Common myeloid progenitor, CD34-positive (primary cell): ENCODE data around the gene AIFM1.

ENCODE experiments used
- CTCF ChIA-PET: fragments of 350-600 bp; sonication (Branson Sonifier 250); formaldehyde crosslinking; loops from one replicate; lab custom pipeline; 2021; ENCODE audit warnings: antibody characterized with exemption; lab: Charles Lee
- POLR2A ChIA-PET: fragments of 350-600 bp; sonication (Branson Sonifier 250); formaldehyde crosslinking; loops from one replicate; lab custom pipeline; 2021; ENCODE audit warnings: antibody characterized with exemption; lab: Charles Lee
- DNase-seq, 3 donors: peaks; one replicate each; pipeline versions ENCODE4 v3.0.0 to v3.0.0-alpha.2; 2013
- H3K27ac ChIP-seq, 2 experiments: 1 replicate in 1 of 2; 2 replicates in 1 of 2; pipeline ENCODE4 v1.7.0; 2013; ENCODE audit warnings: inconsistent platforms in 2 of 2, low read length in 2 of 2, mild to moderate bottlenecking in 2 of 2, low read depth in 1 of 2, moderate library complexity in 1 of 2; ENCODE audit not compliant: severe bottlenecking in 2 of 2, insufficient read depth in 1 of 2, poor library complexity in 1 of 2
- H3K27me3 ChIP-seq, 5 experiments: replicated peaks in 2 of 5; 1 replicate in 3 of 5; 2 replicates in 2 of 5; pipeline versions ENCODE4 v1.6.1 to v1.7.0; 2013; ENCODE audit warnings: low read length in 4 of 5, mild to moderate bottlenecking in 2 of 5, moderate library complexity in 2 of 5, inconsistent platforms in 1 of 5; ENCODE audit not compliant: insufficient read depth in 5 of 5, control insufficient read depth in 4 of 5
- H3K36me3 ChIP-seq, 4 experiments: 1 replicate in 2 of 4; 2 replicates in 2 of 4; pipeline versions ENCODE4 v1.6.1 to v1.7.0; 2013; ENCODE audit warnings: low read length in 3 of 4, control low read depth in 1 of 4, mild to moderate bottlenecking in 1 of 4; ENCODE audit not compliant: control insufficient read depth in 4 of 4, insufficient read depth in 4 of 4
- H3K4me1 ChIP-seq, 4 experiments: 1 replicate in 3 of 4; 2 replicates in 1 of 4; pipeline versions ENCODE4 v1.6.1 to v1.7.1; 2013; ENCODE audit warnings: low read length in 3 of 4, mild to moderate bottlenecking in 3 of 4, control low read depth in 1 of 4, inconsistent platforms in 1 of 4, moderate library complexity in 1 of 4; ENCODE audit not compliant: control insufficient read depth in 4 of 4, insufficient read depth in 4 of 4; ENCODE audit errors: control extremely low read depth in 1 of 4
- H3K4me3 ChIP-seq, 7 experiments: 1 replicate in 4 of 7; 2 replicates in 3 of 7; pipeline versions ENCODE4 v1.5.1 to v1.7.0; 2013; ENCODE audit warnings: mild to moderate bottlenecking in 7 of 7, low read length in 6 of 7, moderate library complexity in 6 of 7, inconsistent platforms in 2 of 7, low read depth in 2 of 7, control low read depth in 1 of 7; ENCODE audit not compliant: insufficient read depth in 4 of 7, control insufficient read depth in 1 of 7; ENCODE audit errors: extremely low read depth in 1 of 7
- H3K9me3 ChIP-seq, 5 experiments: 1 replicate in 4 of 5; 2 replicates in 1 of 5; pipeline versions ENCODE4 v1.6.1 to v1.7.1; 2013; ENCODE audit warnings: low read length in 4 of 5, mild to moderate bottlenecking in 2 of 5, inconsistent platforms in 1 of 5, low read depth in 1 of 5, moderate library complexity in 1 of 5; ENCODE audit not compliant: control insufficient read depth in 4 of 5, insufficient read depth in 2 of 5; ENCODE audit errors: control extremely low read depth in 1 of 5
- WGBS: methylation state at CpG from one replicate; pipeline ENCODE4 v1.1.5; 2013; ENCODE audit not compliant: insufficient coverage; 5-methylcytosine and 5-hydroxymethylcytosine counted together

Gene AIFM1

GRCh38 chrX:130171446-130172126 lies 5.9 kb upstream of the AIFM1 start, which contains the start of gene RAB33A:
Gene RAB33A, plus strand, starts transcription at chrX:130171962. Its CDS starts 101 bp downstream, at chrX:130172063.
- no peaks in the 10 kb centered on the region for H3K9me3 ChIP-seq
- no peaks in the 10 kb centered on the region for H3K27me3 ChIP-seq
- peak within 1 kb of the TSS; percentile 57 to 85 (median 74) for H3K4me3 ChIP-seq
- WGBS: 39% methylated on average over 46 of the region's 61 CpGs
- DNase-seq: peak in 2 of 3 donors; percentile 62 to 71
- CTCF ChIA-PET: interaction anchor here (0.5 to 2.3 kb wide), 4 partner anchors 10 to 90 kb away, joined by 3 to 4 read pairs (median 4); no protein-coding TSS in a partner anchor
- H3K36me3 ChIP-seq: no peaks in the 10 kb centered on the region
- POLR2A ChIA-PET: interaction anchor here (1.3 kb wide), 1 partner anchor 9 kb away, joined by 5 read pairs; no protein-coding TSS in a partner anchor
- H3K27ac ChIP-seq: peak within 1 kb of the TSS; percentile 66 to 84
- H3K4me1 ChIP-seq: peaks cover 19 to 55% (median 37%) of the 10 kb centered on the region in 4 experiments

DNA sequence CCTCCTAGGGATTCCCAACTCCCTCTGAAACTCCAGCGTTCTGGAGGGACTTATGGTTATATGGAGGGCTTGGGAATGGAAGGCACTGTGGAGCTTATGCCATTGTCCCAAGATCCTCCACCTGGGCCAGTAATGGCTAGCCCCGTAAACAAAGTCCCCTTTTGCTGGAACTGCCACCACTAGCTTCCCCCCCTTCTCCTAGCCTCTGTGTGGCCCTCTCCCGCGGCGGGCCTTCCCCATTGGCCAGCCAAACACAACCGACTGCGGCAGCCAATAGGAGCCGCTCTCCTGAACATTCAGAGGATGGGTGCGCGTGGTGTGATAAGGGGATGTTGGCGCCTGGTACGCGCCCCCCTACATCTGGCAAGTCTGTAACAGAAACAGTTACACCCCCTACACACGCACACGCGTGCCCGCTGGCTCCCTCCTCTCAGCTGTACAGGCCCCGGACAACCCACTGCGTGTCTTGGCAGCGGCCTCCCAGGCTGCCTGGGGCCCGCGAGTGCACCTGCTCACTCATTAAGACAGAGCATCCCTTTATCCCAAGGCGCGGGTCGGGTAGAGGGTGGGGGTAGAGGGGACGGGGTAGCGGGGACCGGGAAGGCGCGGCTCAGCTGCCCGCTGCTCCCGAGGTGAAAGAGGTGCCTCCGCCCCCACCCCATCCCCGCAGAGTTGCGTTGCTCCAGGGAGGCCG lies 5.3 kb upstream of the AIFM1 start:
- H3K4me3 ChIP-seq: peak overlapping the region; percentile 57 to 85 (median 74)
- no peaks in the 10 kb centered on the region for H3K36me3 ChIP-seq
- DNase-seq: peak; percentile 79 to 96 (median 93)
- ChIA-PET POLR2A (interaction anchor here (1.1 to 1.3 kb wide), 3 partner anchors 8 to 61 kb away, joined by 5 to 7 read pairs (median 5); partner anchors contain the start of gene ELF4), CTCF (interaction anchor here (0.5 to 2.3 kb wide), 7 partner anchors 9 to 93 kb away, joined by 3 to 8 read pairs (median 4); no protein-coding TSS in a partner anchor)
- H3K27ac ChIP-seq: peak overlapping the region; percentile 66 to 84
- WGBS: 34% methylated on average over 25 of the region's 36 CpGs
- H3K9me3 ChIP-seq: no peaks in the 10 kb centered on the region
- no peaks in the 10 kb centered on the region for H3K27me3 ChIP-seq
- peaks cover 19 to 51% (median 30%) of the 10 kb centered on the region in 4 experiments for H3K4me1 ChIP-seq

DNA sequence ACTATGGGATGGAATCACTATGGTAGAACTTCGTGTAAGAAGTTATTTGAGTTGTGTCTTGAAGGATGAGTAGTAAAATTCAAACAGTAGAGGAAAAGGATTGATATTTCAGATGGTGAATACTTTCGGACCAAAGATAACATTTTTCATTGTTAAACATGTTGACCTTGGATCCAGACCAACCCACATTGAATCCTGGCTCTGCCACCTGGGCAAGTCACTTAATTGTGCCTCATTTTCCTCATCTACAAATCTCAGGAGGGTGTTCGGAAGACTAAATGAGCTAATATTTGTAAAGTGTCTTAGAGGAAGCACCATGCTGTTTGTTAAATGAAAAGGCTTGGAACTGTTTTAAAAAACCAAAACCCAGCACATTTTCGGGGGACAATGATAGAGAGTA lies 1.4 kb upstream of the AIFM1 start:
- Histone ChIP-seq H3K27ac (peak overlapping the region; percentile 94 to 96), H3K9me3 (no peaks in the 10 kb centered on the region), H3K4me1 (peaks cover 4 to 29% (median 13%) of the 10 kb centered on the region in 4 experiments), H3K27me3 (no peaks in the 10 kb centered on the region), H3K36me3 (no peaks in the 10 kb centered on the region), H3K4me3 (peak overlapping the region in 5 of 7 experiments; percentile 67 to 87 (median 72))
- POLR2A ChIA-PET: no interaction called here
- no peak for DNase-seq
- CTCF ChIA-PET: interaction anchor here (0.9 to 1.6 kb wide), 5 partner anchors 9 to 33 kb away, joined by 3 to 4 read pairs (median 4); no protein-coding TSS in a partner anchor
- 43% methylated on average over 1 of the region's 4 CpGs for WGBS

- peaks cover 2 to 28% (median 13%) of the 10 kb centered on the region in 4 experiments for H3K4me1 ChIP-seq
- H3K9me3 ChIP-seq: no peaks in the 10 kb centered on the region
- no peaks in the 10 kb centered on the region for H3K36me3 ChIP-seq
- WGBS: 52% methylated on average over 3 of the region's 4 CpGs
- ChIA-PET POLR2A (no interaction called here), CTCF (interaction anchor here (0.9 to 1.6 kb wide), 4 partner anchors 10 to 33 kb away, joined by 3 to 4 read pairs (median 4); no protein-coding TSS in a partner anchor)
- DNase-seq: no peak
- no peaks in the 10 kb centered on the region for H3K27me3 ChIP-seq
- H3K27ac ChIP-seq: peak overlapping the region; percentile 94 to 96
- peak overlapping the region in 6 of 7 experiments; percentile 67 to 87 (median 76) for H3K4me3 ChIP-seq
Measured at GRCh38 chrX:130166503-130166777, 799 bp upstream of the AIFM1 start.

GRCh38 chrX:130165181-130165702 lies 399 bp downstream of the AIFM1 start:
- H3K27me3 ChIP-seq: no peaks in the 10 kb centered on the region
- peaks cover 2 to 22% (median 11%) of the 10 kb centered on the region in 4 experiments for H3K4me1 ChIP-seq
- ChIA-PET POLR2A (interaction anchor here (0.6 to 1.1 kb wide), 4 partner anchors 9 to 85 kb away, joined by 3 to 4 read pairs (median 3); no protein-coding TSS in a partner anchor), CTCF (interaction anchor here (0.6 to 1.0 kb wide), 4 partner anchors 10 to 83 kb away, joined by 3 read pairs; no protein-coding TSS in a partner anchor)
- peak overlapping the region; percentile 94 to 96 for H3K27ac ChIP-seq
- no peaks in the 10 kb centered on the region for H3K36me3 ChIP-seq
- 43% methylated on average over 29 of the region's 32 CpGs for WGBS
- no peak for DNase-seq
- peak overlapping the region; percentile 56 to 87 (median 72) for H3K4me3 ChIP-seq
- H3K9me3 ChIP-seq: no peaks in the 10 kb centered on the region

DNA sequence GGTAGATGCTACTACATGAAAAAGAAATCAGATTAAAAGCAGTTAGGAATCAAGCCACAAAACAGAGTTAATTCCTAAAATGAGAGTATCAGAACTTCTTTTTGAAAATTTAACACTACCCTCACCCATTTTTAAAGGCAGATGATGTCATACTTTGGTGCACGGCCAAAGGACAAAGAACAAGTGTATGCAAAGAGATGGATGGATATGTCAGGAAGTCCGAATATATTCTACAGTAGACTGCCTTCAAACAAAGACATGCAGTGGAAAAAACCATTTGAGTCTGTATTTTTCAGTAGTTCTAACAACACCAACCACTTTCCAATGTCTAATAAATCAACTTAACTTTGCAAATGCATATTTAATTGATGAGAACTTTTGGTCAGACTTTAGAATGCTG lies 2.2 kb downstream of the AIFM1 start:
- WGBS: no CpG with 5 or more reads among the region's 2 CpGs
- Histone ChIP-seq H3K36me3 (no peaks in the 10 kb centered on the region), H3K4me3 (no peak overlapping the region), H3K4me1 (peaks cover 2 to 18% (median 8%) of the 10 kb centered on the region in 4 experiments), H3K27me3 (no peaks in the 10 kb centered on the region), H3K27ac (no peak overlapping the region), H3K9me3 (no peaks in the 10 kb centered on the region)
- no peak for DNase-seq
- POLR2A ChIA-PET: no interaction called here
- CTCF ChIA-PET: interaction anchor here (1.2 to 1.7 kb wide), 2 partner anchors 14 to 16 kb away, joined by 3 to 6 read pairs; no protein-coding TSS in a partner anchor
